IMR-90 (cell line): ENCODE measurements around the gene IFIT2. TPM values are rescaled to one million over a fixed set of nuclear protein-coding genes. Genes with fewer than 3 reads are reported as not detected.

Experiments
- ATAC-seq: fragments of 200-7000 bp; cut with Tn5 transposase; 2 replicates; pipeline ENCODE4 v1.9.1; 2020; ENCODE audit warnings: low read depth, mild to moderate bottlenecking, moderate library complexity
- BruUV-seq: library from RNA; stranded (reverse); fragments of 400-500 nt; replicated peaks from 2 replicates; lab custom pipeline; 2021; lab: Mats Ljungman, UMichigan
- CTCF ChIA-PET: fragments of 300-600 bp; formaldehyde crosslinking; extraction: SDS; loops from one replicate; lab custom pipeline; 2021; ENCODE audit warnings: antibody characterized with exemption; lab: Yijun Ruan, JAX
- POLR2A ChIA-PET: fragments of 300-600 bp; sonication (Branson Sonifier 250); formaldehyde crosslinking; loops from one replicate; lab custom pipeline; 2022; ENCODE audit warnings: antibody characterized with exemption; ENCODE audit not compliant: unreplicated experiment; lab: Charles Lee
- DNase-seq: peaks from one replicate; pipeline ENCODE4 v3.0.0; 2013
- H2AFZ ChIP-seq: replicated peaks from 2 replicates; pipeline ENCODE3; 2013; ENCODE audit warnings: low read length, mild to moderate bottlenecking; ENCODE audit not compliant: poor library complexity
- H2AK5ac ChIP-seq: 2 replicates; pipeline ENCODE4 v1.6.1; 2013; ENCODE audit warnings: low read depth, low read length, inconsistent platforms
- H2AK9ac ChIP-seq: replicated peaks from 2 replicates; pipeline ENCODE3; 2013; ENCODE audit warnings: mild to moderate bottlenecking, low read depth, low read length, moderate library complexity; ENCODE audit not compliant: poor library complexity
- H2BK120ac ChIP-seq: 2 replicates; pipeline ENCODE4 v1.6.1; 2013; ENCODE audit warnings: low read depth, low read length, inconsistent platforms
- H2BK15ac ChIP-seq: 3 replicates; pipeline ENCODE4 v1.6.1; 2013; ENCODE audit warnings: low read depth, low read length, inconsistent platforms
- H2BK20ac ChIP-seq: 2 replicates; pipeline ENCODE4 v1.6.1; 2013; ENCODE audit warnings: low read depth, mild to moderate bottlenecking, inconsistent platforms, low read length, moderate library complexity
- H2BK5ac ChIP-seq: 2 replicates; pipeline ENCODE4 v1.6.1; 2013; ENCODE audit warnings: mild to moderate bottlenecking, low read depth, low read length, inconsistent platforms; ENCODE audit not compliant: poor library complexity, severe bottlenecking
- H3K14ac ChIP-seq: replicated peaks from 2 replicates; pipeline ENCODE4 v1.6.1; 2013; ENCODE audit warnings: low read depth, low read length, inconsistent platforms
- H3K18ac ChIP-seq: 2 replicates; pipeline ENCODE4 v1.6.1; 2013; ENCODE audit warnings: low read depth, low read length, control low read depth
- H3K23ac ChIP-seq: 2 replicates; pipeline ENCODE4 v1.6.1; 2013; ENCODE audit warnings: low read depth, low read length, inconsistent platforms
- H3K27ac ChIP-seq: 2 replicates; pipeline ENCODE4 v1.5.1; 2013; ENCODE audit warnings: mild to moderate bottlenecking, control low read depth, low read length; ENCODE audit not compliant: insufficient read depth
- H3K27me3 ChIP-seq: 2 replicates; pipeline ENCODE4 v1.6.1; 2013; ENCODE audit warnings: low read length; ENCODE audit not compliant: control insufficient read depth, insufficient read depth
- H3K36me3 ChIP-seq: 2 replicates; pipeline ENCODE4 v1.6.1; 2013; ENCODE audit warnings: low read length, mixed read lengths; ENCODE audit not compliant: control insufficient read depth, insufficient read depth
- H3K4ac ChIP-seq: 2 replicates; pipeline ENCODE4 v1.6.1; 2013; ENCODE audit warnings: low read depth, low read length, inconsistent platforms
- H3K4me1 ChIP-seq: 2 replicates; pipeline ENCODE4 v1.6.1; 2013; ENCODE audit warnings: low read length, mixed read lengths; ENCODE audit not compliant: control insufficient read depth, insufficient read depth
- H3K4me2 ChIP-seq: 2 replicates; pipeline ENCODE4 v1.6.1; 2013; ENCODE audit warnings: low read depth, mild to moderate bottlenecking, control low read depth, low read length, moderate library complexity
- H3K4me3 ChIP-seq: 2 replicates; pipeline ENCODE4 v1.5.1; 2013; ENCODE audit warnings: low read depth, mild to moderate bottlenecking, control low read depth, low read length, moderate library complexity; ENCODE audit not compliant: insufficient read depth
- H3K56ac ChIP-seq: 2 replicates; pipeline ENCODE4 v1.6.1; 2013; ENCODE audit warnings: low read length, inconsistent platforms; ENCODE audit not compliant: insufficient read depth; ENCODE audit errors: extremely low read depth
- H3K79me1 ChIP-seq, 2 experiments: 2 replicates each; pipeline ENCODE4 v1.6.1; 2013; ENCODE audit warnings: low read length in 2 of 2, inconsistent platforms in 1 of 2, low read depth in 1 of 2
- H3K9ac ChIP-seq: 2 replicates; pipeline ENCODE4 v1.6.1; 2013; ENCODE audit warnings: low read depth, low read length, control low read depth
- H3K9me1 ChIP-seq: 2 replicates; pipeline ENCODE4 v1.6.1; 2013; ENCODE audit warnings: low read length, inconsistent platforms; ENCODE audit not compliant: insufficient read depth
- H3K9me3 ChIP-seq: 2 replicates; pipeline ENCODE4 v1.6.1; 2013; ENCODE audit warnings: low read length; ENCODE audit not compliant: control insufficient read depth, insufficient read depth
- H4K20me1 ChIP-seq: 2 replicates; pipeline ENCODE4 v1.6.1; 2013; ENCODE audit warnings: low read length, inconsistent platforms; ENCODE audit not compliant: insufficient read depth
- H4K5ac ChIP-seq: 2 replicates; pipeline ENCODE4 v1.6.1; 2013; ENCODE audit warnings: mild to moderate bottlenecking, low read depth, low read length, control low read depth
- H4K8ac ChIP-seq, 2 experiments: 2 replicates each; pipeline ENCODE4 v1.6.1; 2013; ENCODE audit warnings: low read depth in 2 of 2, low read length in 2 of 2, control low read depth in 1 of 2, inconsistent platforms in 1 of 2
- H4K91ac ChIP-seq: 2 replicates; pipeline ENCODE4 v1.6.1; 2013; ENCODE audit warnings: low read depth, low read length, inconsistent platforms; ENCODE audit not compliant: insufficient read depth
- CEBPB ChIP-seq: IDR thresholded peaks from 2 replicates; pipeline ENCODE4 v1.6.1; 2012; ENCODE audit warnings: low read depth, low read length, improper control_type of control experiment
- MAFK ChIP-seq: IDR thresholded peaks from 2 replicates; pipeline ENCODE4 v1.6.1; 2012; ENCODE audit warnings: low read depth, low read length, improper control_type of control experiment
- WGBS, 2 experiments: methylation state at CpG; one replicate each; pipeline versions ENCODE4 v1.1.5 to v1.1.7; 2013; ENCODE audit warnings: missing lambda C conversion rate in 2 of 2; ENCODE audit not compliant: insufficient read length in 1 of 2; ENCODE audit errors: extremely low coverage in 2 of 2; 5-methylcytosine and 5-hydroxymethylcytosine counted together
- dilution Hi-C: fragments of 300-500 bp; cut with HindIII; formaldehyde crosslinking; loops from one replicate; pipeline ENCODE4 v1.14.3; 2018; ENCODE audit warnings: low sequenced_read_pairs; ENCODE audit not compliant: unreplicated experiment
- in situ Hi-C: fragments of 300-500 bp; cut with MboI; formaldehyde crosslinking; loops from 3 replicates; pipeline ENCODE4 v1.14.3; 2019; ENCODE audit warnings: low sequenced_read_pairs, inconsistent platforms, mixed read lengths
- intact Hi-C: fragments of 100-400 bp; cut with micrococcal nuclease; formaldehyde crosslinking; loops from 2 replicates; pipeline ENCODE4 v1.10.0; 2022
- polyA plus RNA-seq, 3 experiments: library from polyadenylated mRNA; depleted of rRNA; stranded (reverse); fragments of >200 nt; gene quantifications; 2 replicates each; pipeline ENCODE4 v1.2.3, GENCODE V29; 2012; ENCODE audit warnings: low replicate concordance in 1 of 3
- total RNA-seq: library from RNA; depleted of rRNA; stranded (reverse); fragments of >200 nt; gene quantifications from 2 replicates; pipeline ENCODE4 v1.2.3, GENCODE V29; 2012

IFIT2 gene
- total and polyA plus RNA-seq, 2 of the 4 experiments (the other 2 are of a cell fraction): 1.1 to 2.2 TPM

- H4K8ac ChIP-seq: no peak overlapping the region
- H4K91ac ChIP-seq: no peak overlapping the region
- BruUV-seq: no TSS peak
- H2BK20ac ChIP-seq: no peak overlapping the region
- H3K4me1 ChIP-seq: peaks cover 8% of the 10 kb centered on the region
- H3K18ac ChIP-seq: no peak overlapping the region
- H3K56ac ChIP-seq: no peak overlapping the region
- no peak overlapping the region for H3K4me3 ChIP-seq
- DNase-seq (no peak), ATAC-seq (no peak)
- H3K4ac ChIP-seq: no peak overlapping the region
- H3K9me1 ChIP-seq: peaks cover 5% of the 10 kb centered on the region; the same call in 1 of the 2 replicates
- H3K9me3 ChIP-seq: no peaks in the 10 kb centered on the region
- no peak overlapping the region for H2BK15ac ChIP-seq
- intact Hi-C loops (no loop called here), dilution Hi-C loops (no loop called here), in situ Hi-C loops (no loop called here)
- TF ChIP-seq MAFK: peak; percentile 88
- no peak for TF ChIP-seq CEBPB
- H2AK5ac ChIP-seq: no peak overlapping the region
- CTCF ChIA-PET: interaction anchor here (1.4 kb wide), 1 partner anchor 31 kb away, joined by 3 read pairs; no protein-coding TSS in a partner anchor
- no peak overlapping the region for H3K14ac ChIP-seq
- H3K27ac ChIP-seq: no peak overlapping the region
- H3K9ac ChIP-seq: no peak overlapping the region
- H2BK5ac ChIP-seq: no peak overlapping the region
- H3K4me2 ChIP-seq: no peak overlapping the region
- 100% methylated on average over 2 of the region's 3 CpGs; no CpG with 5 or more reads in 1 of the 2 experiments for WGBS, 2 experiments
- peaks cover 6% of the 10 kb centered on the region for H3K36me3 ChIP-seq
- H2AFZ ChIP-seq: no peak overlapping the region
- no peaks in the 10 kb centered on the region for H4K20me1 ChIP-seq
- no peak overlapping the region for H2AK9ac ChIP-seq
- no peaks in the 10 kb centered on the region for H3K27me3 ChIP-seq
- H2BK120ac ChIP-seq: no peak overlapping the region
- H3K23ac ChIP-seq: no peak overlapping the region
- POLR2A ChIA-PET: no interaction called here
- H3K79me1 ChIP-seq: peaks cover 5 to 12% of the 10 kb centered on the region in 2 experiments
- H4K5ac ChIP-seq: no peak overlapping the region
Observed at GRCh38 chr10:89338713-89339112, 36.9 kb downstream of the IFIT2 start.
